Measurements from ENCODE around the gene C11orf24.

C11orf24 gene

GRCh38 chr11:68261006-68261405 lies 10.8 kb downstream of the C11orf24 start:
- Histone ChIP-seq H2BK120ac (ENCODE audit: insufficient read depth, low read length, poor library complexity) (no peak overlapping the region), H2BK12ac (ENCODE audit: low read length) (no peak overlapping the region), H3K27me3 (ENCODE audit: insufficient read depth, low read length) (no peaks in the 10 kb centered on the region), H3K79me1 (ENCODE audit: low read length) (no peaks in the 10 kb centered on the region), H3K23ac (ENCODE audit: low read length) (no peak overlapping the region), H3K27ac (ENCODE audit: low read depth, low read length) (no peak overlapping the region), H3K4me2 (ENCODE audit: low read length) (no peak overlapping the region), H3K4me1 (ENCODE audit: control insufficient read depth in 1 of 2, insufficient read depth in 2 of 2, low read length in 2 of 2) (no peaks in the 10 kb centered on the region), H3K9ac (ENCODE audit: low read length) (no peak overlapping the region), H3K18ac (ENCODE audit: low read length) (no peak overlapping the region), H3K14ac (ENCODE audit: low read length) (no peak overlapping the region), H2BK5ac (ENCODE audit: low read depth, low read length, poor library complexity) (no peak overlapping the region), H3K4me3 (ENCODE audit: low read depth, low read length) (no peak overlapping the region), H2AK5ac (ENCODE audit: low read length) (no peak overlapping the region), H3K79me2 (ENCODE audit: control insufficient read depth, insufficient read depth, low read length, poor library complexity) (no peaks in the 10 kb centered on the region), H4K12ac (ENCODE audit: low read depth, low read length) (no peak overlapping the region), H4K91ac (ENCODE audit: low read depth, low read length) (no peak overlapping the region), H3K9me3 (ENCODE audit: insufficient read depth, low read depth, low read length) (peaks cover 2% of the 10 kb centered on the region), H4K8ac (ENCODE audit: low read depth, low read length) (no peak overlapping the region), H3K36me3 (ENCODE audit: control insufficient read depth in 1 of 2, insufficient read depth in 2 of 2, low read length in 2 of 2) (peaks cover 31 to 47% of the 10 kb centered on the region in 2 experiments), H3K4ac (ENCODE audit: low read depth, low read length) (no peak overlapping the region), H2AFZ (ENCODE audit: insufficient read depth, low read length, poor library complexity) (no peak overlapping the region)
- WGBS (ENCODE audit: extremely low coverage, insufficient coverage, insufficient read length) = no CpG with 5 or more reads among the region's 15 CpGs
- DNase-seq = no peak

- Histone ChIP-seq H3K79me1 (ENCODE audit: low read length) (no peaks in the 10 kb centered on the region), H2AFZ (ENCODE audit: insufficient read depth, low read length, poor library complexity) (no peak overlapping the region)
- WGBS (ENCODE audit: extremely low coverage, insufficient coverage, insufficient read length) = no CpG with 5 or more reads among the region's 6 CpGs
Observed at GRCh38 chr11:68260484-68260883, 11.3 kb downstream of the C11orf24 start.

GRCh38 chr11:68259122-68259959 lies 12.4 kb downstream of the C11orf24 start:
- Histone ChIP-seq H3K4me2 (ENCODE audit: low read length) (no peak overlapping the region), H2BK12ac (ENCODE audit: low read length) (no peak overlapping the region), H3K27ac (ENCODE audit: low read depth, low read length) (no peak overlapping the region), H3K4ac (ENCODE audit: low read depth, low read length) (no peak overlapping the region), H2BK120ac (ENCODE audit: insufficient read depth, low read length, poor library complexity) (no peak overlapping the region), H3K36me3 (ENCODE audit: control insufficient read depth in 1 of 2, insufficient read depth in 2 of 2, low read length in 2 of 2) (peaks cover 25 to 36% of the 10 kb centered on the region in 2 experiments), H3K79me1 (ENCODE audit: low read length) (no peaks in the 10 kb centered on the region), H4K91ac (ENCODE audit: low read depth, low read length) (no peak overlapping the region), H3K18ac (ENCODE audit: low read length) (no peak overlapping the region), H3K4me3 (ENCODE audit: low read depth, low read length) (peak overlapping the region; percentile 14), H3K14ac (ENCODE audit: low read length) (no peak overlapping the region), H2BK5ac (ENCODE audit: low read depth, low read length, poor library complexity) (no peak overlapping the region), H3K4me1 (ENCODE audit: control insufficient read depth in 1 of 2, insufficient read depth in 2 of 2, low read length in 2 of 2) (no peaks in the 10 kb centered on the region), H3K23ac (ENCODE audit: low read length) (no peak overlapping the region), H4K8ac (ENCODE audit: low read depth, low read length) (no peak overlapping the region), H3K9ac (ENCODE audit: low read length) (no peak overlapping the region), H3K27me3 (ENCODE audit: insufficient read depth, low read length) (no peaks in the 10 kb centered on the region), H2AK5ac (ENCODE audit: low read length) (no peak overlapping the region), H2AFZ (ENCODE audit: insufficient read depth, low read length, poor library complexity) (no peak overlapping the region), H3K9me3 (ENCODE audit: insufficient read depth, low read depth, low read length) (peaks cover 2% of the 10 kb centered on the region), H3K79me2 (ENCODE audit: control insufficient read depth, insufficient read depth, low read length, poor library complexity) (no peaks in the 10 kb centered on the region), H4K12ac (ENCODE audit: low read depth, low read length) (no peak overlapping the region)
- no peak for DNase-seq
- no CpG with 5 or more reads among the region's 15 CpGs for WGBS (ENCODE audit: extremely low coverage, insufficient coverage, insufficient read length)

More at GRCh38 chr11:68260484-68260883, 11.3 kb downstream of the C11orf24 start:
- Histone ChIP-seq H3K4me1 (ENCODE audit: control insufficient read depth in 1 of 2, insufficient read depth in 2 of 2, low read length in 2 of 2) (no peaks in the 10 kb centered on the region), H4K12ac (ENCODE audit: low read depth, low read length) (no peak overlapping the region), H4K91ac (ENCODE audit: low read depth, low read length) (no peak overlapping the region), H3K4me2 (ENCODE audit: low read length) (no peak overlapping the region), H3K18ac (ENCODE audit: low read length) (no peak overlapping the region), H2BK120ac (ENCODE audit: insufficient read depth, low read length, poor library complexity) (no peak overlapping the region), H3K4me3 (ENCODE audit: low read depth, low read length) (peak overlapping the region; percentile 16), H3K14ac (ENCODE audit: low read length) (no peak overlapping the region), H3K9ac (ENCODE audit: low read length) (no peak overlapping the region), H3K23ac (ENCODE audit: low read length) (no peak overlapping the region), H4K8ac (ENCODE audit: low read depth, low read length) (no peak overlapping the region), H3K27me3 (ENCODE audit: insufficient read depth, low read length) (no peaks in the 10 kb centered on the region), H2BK12ac (ENCODE audit: low read length) (no peak overlapping the region), H3K79me2 (ENCODE audit: control insufficient read depth, insufficient read depth, low read length, poor library complexity) (no peaks in the 10 kb centered on the region), H2BK5ac (ENCODE audit: low read depth, low read length, poor library complexity) (no peak overlapping the region), H3K9me3 (ENCODE audit: insufficient read depth, low read depth, low read length) (peaks cover 2% of the 10 kb centered on the region), H3K27ac (ENCODE audit: low read depth, low read length) (no peak overlapping the region), H3K4ac (ENCODE audit: low read depth, low read length) (no peak overlapping the region), H3K36me3 (ENCODE audit: control insufficient read depth in 1 of 2, insufficient read depth in 2 of 2, low read length in 2 of 2) (peaks cover 27 to 43% of the 10 kb centered on the region in 2 experiments), H2AK5ac (ENCODE audit: low read length) (no peak overlapping the region)
- DNase-seq = no peak

- no peaks in the 10 kb centered on the region for H3K79me1 ChIP-seq (ENCODE audit: low read length)
- H3K23ac ChIP-seq (ENCODE audit: low read length) = no peak overlapping the region
- no peak overlapping the region for H2AK5ac ChIP-seq (ENCODE audit: low read length)
- peaks cover 5% of the 10 kb centered on the region for H3K9me3 ChIP-seq (ENCODE audit: insufficient read depth, low read depth, low read length)
- no CpG with 5 or more reads among the region's 13 CpGs for WGBS (ENCODE audit: extremely low coverage, insufficient coverage, insufficient read length)
- H3K27me3 ChIP-seq (ENCODE audit: insufficient read depth, low read length) = no peaks in the 10 kb centered on the region
- no peak overlapping the region for H3K14ac ChIP-seq (ENCODE audit: low read length)
- H3K79me2 ChIP-seq (ENCODE audit: control insufficient read depth, insufficient read depth, low read length, poor library complexity) = no peaks in the 10 kb centered on the region
- no peak overlapping the region for H4K8ac ChIP-seq (ENCODE audit: low read depth, low read length)
- H2BK120ac ChIP-seq (ENCODE audit: insufficient read depth, low read length, poor library complexity) = no peak overlapping the region
- peaks cover 17 to 27% of the 10 kb centered on the region in 2 experiments for H3K36me3 ChIP-seq (ENCODE audit: control insufficient read depth in 1 of 2, insufficient read depth in 2 of 2, low read length in 2 of 2)
- H3K18ac ChIP-seq (ENCODE audit: low read length) = no peak overlapping the region
- H3K4me3 ChIP-seq (ENCODE audit: low read depth, low read length) = no peak overlapping the region
- no peak overlapping the region for H4K12ac ChIP-seq (ENCODE audit: low read depth, low read length)
- H3K9ac ChIP-seq (ENCODE audit: low read length) = no peak overlapping the region
- H3K4me1 ChIP-seq (ENCODE audit: control insufficient read depth in 1 of 2, insufficient read depth in 2 of 2, low read length in 2 of 2) = no peaks in the 10 kb centered on the region
- no peak overlapping the region for H2BK12ac ChIP-seq (ENCODE audit: low read length)
- DNase-seq = no peak
- H2AFZ ChIP-seq (ENCODE audit: insufficient read depth, low read length, poor library complexity) = no peak overlapping the region
- H2BK5ac ChIP-seq (ENCODE audit: low read depth, low read length, poor library complexity) = no peak overlapping the region
- no peak overlapping the region for H3K4ac ChIP-seq (ENCODE audit: low read depth, low read length)
- H4K91ac ChIP-seq (ENCODE audit: low read depth, low read length) = no peak overlapping the region
- no peak overlapping the region for H3K4me2 ChIP-seq (ENCODE audit: low read length)
- H3K27ac ChIP-seq (ENCODE audit: low read depth, low read length) = no peak overlapping the region
Observed at GRCh38 chr11:68258363-68258765, 13.4 kb downstream of the C11orf24 start.

All from trophoblast cell (in vitro differentiated cells and primary cell).